Measurements from ENCODE around the gene ADARB2.

The ADARB2 gene

DNA sequence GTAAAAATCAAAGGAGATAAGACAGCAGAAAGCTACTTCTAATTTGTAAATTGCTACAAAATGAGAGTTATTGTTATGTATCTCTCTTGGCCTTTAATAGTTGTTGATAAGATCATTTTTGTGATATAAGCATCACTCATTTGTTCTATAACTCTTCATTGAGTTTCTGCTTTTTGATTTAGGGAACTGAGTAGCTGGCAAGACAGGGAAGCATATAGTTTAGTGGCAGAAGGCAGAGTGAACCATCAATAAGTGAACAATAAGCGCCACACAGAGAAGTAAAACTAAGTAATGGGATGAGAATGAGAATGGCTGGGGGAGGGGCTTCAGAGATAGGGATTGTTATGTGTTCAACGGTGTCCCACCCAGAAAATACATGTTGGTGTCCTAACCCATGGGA is 245.4 kb downstream of the ADARB2 start:
- Histone ChIP-seq H3K4me3 (ENCODE audit: low read depth in 1 of 2, low read length in 2 of 2) (no peak overlapping the region), H3K4me1 (ENCODE audit: control insufficient read depth in 1 of 2, insufficient read depth in 2 of 2, low read length in 2 of 2) (no peaks in the 10 kb centered on the region), H3K27me3 (ENCODE audit: low read depth, low read length) (no peaks in the 10 kb centered on the region), H3K9me3 (ENCODE audit: control insufficient read depth in 1 of 2, low read length in 2 of 2) (no peaks in the 10 kb centered on the region), H3K36me3 (ENCODE audit: control insufficient read depth in 1 of 2, insufficient read depth in 2 of 2, low read length in 2 of 2) (no peaks in the 10 kb centered on the region), H3K27ac (ENCODE audit: low read length) (no peak overlapping the region)

GRCh38 chr10:1489801-1490200 is 247.5 kb downstream of the ADARB2 start:
- Histone ChIP-seq H3K9me3 (ENCODE audit: control insufficient read depth in 1 of 2, low read length in 2 of 2) (no peaks in the 10 kb centered on the region), H3K4me3 (ENCODE audit: low read depth in 1 of 2, low read length in 2 of 2) (no peak overlapping the region), H3K27ac (ENCODE audit: low read length) (no peak overlapping the region), H3K4me1 (ENCODE audit: control insufficient read depth in 1 of 2, insufficient read depth in 2 of 2, low read length in 2 of 2) (no peaks in the 10 kb centered on the region), H3K27me3 (ENCODE audit: low read depth, low read length) (no peaks in the 10 kb centered on the region), H3K36me3 (ENCODE audit: control insufficient read depth in 1 of 2, insufficient read depth in 2 of 2, low read length in 2 of 2) (no peaks in the 10 kb centered on the region)

DNA sequence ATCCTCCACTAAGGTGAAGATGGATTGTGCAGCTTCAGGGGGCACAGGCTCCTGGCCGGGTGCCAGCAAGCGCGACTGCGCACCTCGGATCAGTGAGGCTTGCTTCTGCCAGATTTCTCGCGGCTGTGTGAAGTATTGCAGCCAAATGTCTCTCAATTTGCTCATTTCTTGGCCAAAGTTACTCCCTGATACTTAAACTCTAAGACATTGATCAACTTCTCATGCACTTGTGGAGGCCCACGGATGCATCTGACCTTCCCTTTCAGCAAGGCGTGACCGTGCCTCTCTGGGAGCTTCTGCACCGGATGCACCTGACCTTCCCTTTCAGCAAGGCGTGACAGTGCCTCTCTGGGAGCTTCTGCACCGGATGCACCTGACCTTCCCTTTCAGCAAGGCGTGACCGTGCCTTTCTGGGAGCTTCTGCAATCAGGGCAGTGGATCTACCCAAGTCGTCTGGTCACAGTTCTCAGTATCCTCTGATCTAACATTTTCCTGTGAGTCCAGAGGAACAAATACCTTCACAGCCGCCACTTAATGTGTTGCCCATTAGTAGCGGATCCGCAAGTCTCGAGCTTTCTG is 248.3 kb downstream of the ADARB2 start:
- Histone ChIP-seq H3K36me3 (ENCODE audit: control insufficient read depth in 1 of 2, insufficient read depth in 2 of 2, low read length in 2 of 2) (no peaks in the 10 kb centered on the region), H3K4me1 (ENCODE audit: control insufficient read depth in 1 of 2, insufficient read depth in 2 of 2, low read length in 2 of 2) (no peaks in the 10 kb centered on the region), H3K27me3 (ENCODE audit: low read depth, low read length) (no peaks in the 10 kb centered on the region), H3K4me3 (ENCODE audit: low read depth in 1 of 2, low read length in 2 of 2) (no peak overlapping the region), H3K9me3 (ENCODE audit: control insufficient read depth in 1 of 2, low read length in 2 of 2) (no peaks in the 10 kb centered on the region), H3K27ac (ENCODE audit: low read length) (no peak overlapping the region)

DNA sequence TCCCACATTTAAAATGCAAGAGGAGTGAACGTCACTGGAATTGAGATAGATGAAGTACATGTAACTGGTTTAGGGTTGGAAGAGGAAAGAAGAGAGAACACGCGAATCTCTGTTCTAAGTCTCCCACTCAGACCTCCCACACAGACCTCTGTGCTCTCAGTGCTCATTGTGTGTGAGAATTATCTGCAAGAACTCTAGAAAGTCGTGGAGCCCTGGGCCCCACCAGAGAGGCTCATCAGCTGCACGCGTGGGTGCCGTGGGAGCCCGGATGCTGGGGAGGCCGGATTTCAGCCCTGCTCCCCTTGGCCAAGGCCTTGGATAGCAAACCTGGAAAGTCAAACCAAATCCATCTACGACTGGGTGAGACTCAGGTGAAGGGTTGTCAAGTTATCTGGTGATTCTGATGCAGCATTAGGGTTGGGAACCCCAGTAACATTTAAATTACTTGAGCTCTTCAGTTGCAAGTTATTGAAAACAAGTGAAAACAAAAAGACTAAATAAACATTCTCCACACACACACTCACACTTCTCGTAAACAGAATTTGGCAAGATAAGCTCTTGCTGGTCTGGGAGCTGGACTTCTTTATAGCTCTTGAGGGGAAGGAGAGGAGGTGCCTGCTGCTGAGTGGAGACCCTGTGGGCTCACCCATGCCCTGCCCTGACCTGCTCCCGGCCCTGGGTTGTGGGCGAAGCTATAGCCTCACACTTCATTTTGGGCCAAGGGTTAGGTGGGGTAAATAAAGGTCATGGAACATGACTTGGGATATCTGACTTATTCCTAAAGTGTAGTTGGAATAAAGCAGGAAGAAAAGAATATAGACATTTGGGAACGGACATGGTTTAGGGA is 250.3 kb downstream of the ADARB2 start:
- Histone ChIP-seq H3K4me3 (ENCODE audit: low read depth in 1 of 2, low read length in 2 of 2) (no peak overlapping the region), H3K27ac (ENCODE audit: low read length) (no peak overlapping the region), H3K27me3 (ENCODE audit: low read depth, low read length) (no peaks in the 10 kb centered on the region), H3K9me3 (ENCODE audit: control insufficient read depth in 1 of 2, low read length in 2 of 2) (no peaks in the 10 kb centered on the region), H3K36me3 (ENCODE audit: control insufficient read depth in 1 of 2, insufficient read depth in 2 of 2, low read length in 2 of 2) (no peaks in the 10 kb centered on the region), H3K4me1 (ENCODE audit: control insufficient read depth in 1 of 2, insufficient read depth in 2 of 2, low read length in 2 of 2) (no peaks in the 10 kb centered on the region)

- Histone ChIP-seq H3K4me1 (ENCODE audit: control insufficient read depth in 1 of 2, insufficient read depth in 2 of 2, low read length in 2 of 2) (no peaks in the 10 kb centered on the region), H3K36me3 (ENCODE audit: control insufficient read depth in 1 of 2, insufficient read depth in 2 of 2, low read length in 2 of 2) (no peaks in the 10 kb centered on the region), H3K27ac (ENCODE audit: low read length) (no peak overlapping the region), H3K9me3 (ENCODE audit: control insufficient read depth in 1 of 2, low read length in 2 of 2) (no peaks in the 10 kb centered on the region), H3K27me3 (ENCODE audit: low read depth, low read length) (no peaks in the 10 kb centered on the region), H3K4me3 (ENCODE audit: low read depth in 1 of 2, low read length in 2 of 2) (no peak overlapping the region)
Observed at GRCh38 chr10:1485357-1485756, 252.0 kb downstream of the ADARB2 start.

GRCh38 chr10:1483826-1484225 is 253.5 kb downstream of the ADARB2 start:
- Histone ChIP-seq H3K4me3 (ENCODE audit: low read depth in 1 of 2, low read length in 2 of 2) (no peak overlapping the region), H3K36me3 (ENCODE audit: control insufficient read depth in 1 of 2, insufficient read depth in 2 of 2, low read length in 2 of 2) (no peaks in the 10 kb centered on the region), H3K27ac (ENCODE audit: low read length) (no peak overlapping the region), H3K9me3 (ENCODE audit: control insufficient read depth in 1 of 2, low read length in 2 of 2) (no peaks in the 10 kb centered on the region), H3K27me3 (ENCODE audit: low read depth, low read length) (no peaks in the 10 kb centered on the region), H3K4me1 (ENCODE audit: control insufficient read depth in 1 of 2, insufficient read depth in 2 of 2, low read length in 2 of 2) (no peaks in the 10 kb centered on the region)

GRCh38 chr10:1483246-1483645 is 254.1 kb downstream of the ADARB2 start:
- no peaks in the 10 kb centered on the region for H3K27me3 ChIP-seq (ENCODE audit: low read depth, low read length)
- H3K36me3 ChIP-seq (ENCODE audit: control insufficient read depth in 1 of 2, insufficient read depth in 2 of 2, low read length in 2 of 2): no peaks in the 10 kb centered on the region
- no peak overlapping the region for H3K4me3 ChIP-seq (ENCODE audit: low read depth in 1 of 2, low read length in 2 of 2)
- H3K27ac ChIP-seq (ENCODE audit: low read length): no peak overlapping the region
- no peaks in the 10 kb centered on the region for H3K4me1 ChIP-seq (ENCODE audit: control insufficient read depth in 1 of 2, insufficient read depth in 2 of 2, low read length in 2 of 2)
- H3K9me3 ChIP-seq (ENCODE audit: control insufficient read depth in 1 of 2, low read length in 2 of 2): no peaks in the 10 kb centered on the region

GRCh38 chr10:1477578-1477977 is 259.7 kb downstream of the ADARB2 start:
- no peaks in the 10 kb centered on the region for H3K36me3 ChIP-seq (ENCODE audit: control insufficient read depth in 1 of 2, insufficient read depth in 2 of 2, low read length in 2 of 2)
- no peaks in the 10 kb centered on the region for H3K4me1 ChIP-seq (ENCODE audit: control insufficient read depth in 1 of 2, insufficient read depth in 2 of 2, low read length in 2 of 2)
- H3K27ac ChIP-seq (ENCODE audit: low read length): no peak overlapping the region
- no peaks in the 10 kb centered on the region for H3K9me3 ChIP-seq (ENCODE audit: control insufficient read depth in 1 of 2, low read length in 2 of 2)
- H3K27me3 ChIP-seq (ENCODE audit: low read depth, low read length): no peaks in the 10 kb centered on the region
- no peak overlapping the region for H3K4me3 ChIP-seq (ENCODE audit: low read depth in 1 of 2, low read length in 2 of 2)

GRCh38 chr10:1476455-1476803 is 260.9 kb downstream of the ADARB2 start:
- Histone ChIP-seq H3K4me1 (ENCODE audit: control insufficient read depth in 1 of 2, insufficient read depth in 2 of 2, low read length in 2 of 2) (no peaks in the 10 kb centered on the region), H3K27me3 (ENCODE audit: low read depth, low read length) (no peaks in the 10 kb centered on the region), H3K27ac (ENCODE audit: low read length) (no peak overlapping the region), H3K36me3 (ENCODE audit: control insufficient read depth in 1 of 2, insufficient read depth in 2 of 2, low read length in 2 of 2) (no peaks in the 10 kb centered on the region), H3K9me3 (ENCODE audit: control insufficient read depth in 1 of 2, low read length in 2 of 2) (no peaks in the 10 kb centered on the region), H3K4me3 (ENCODE audit: low read depth in 1 of 2, low read length in 2 of 2) (no peak overlapping the region)

GRCh38 chr10:1475771-1476454 is 261.4 kb downstream of the ADARB2 start:
- no peaks in the 10 kb centered on the region for H3K4me1 ChIP-seq (ENCODE audit: control insufficient read depth in 1 of 2, insufficient read depth in 2 of 2, low read length in 2 of 2)
- H3K27ac ChIP-seq (ENCODE audit: low read length): no peak overlapping the region
- no peak overlapping the region for H3K4me3 ChIP-seq (ENCODE audit: low read depth in 1 of 2, low read length in 2 of 2)
- no peaks in the 10 kb centered on the region for H3K36me3 ChIP-seq (ENCODE audit: control insufficient read depth in 1 of 2, insufficient read depth in 2 of 2, low read length in 2 of 2)
- H3K27me3 ChIP-seq (ENCODE audit: low read depth, low read length): no peaks in the 10 kb centered on the region
- no peaks in the 10 kb centered on the region for H3K9me3 ChIP-seq (ENCODE audit: control insufficient read depth in 1 of 2, low read length in 2 of 2)

DNA sequence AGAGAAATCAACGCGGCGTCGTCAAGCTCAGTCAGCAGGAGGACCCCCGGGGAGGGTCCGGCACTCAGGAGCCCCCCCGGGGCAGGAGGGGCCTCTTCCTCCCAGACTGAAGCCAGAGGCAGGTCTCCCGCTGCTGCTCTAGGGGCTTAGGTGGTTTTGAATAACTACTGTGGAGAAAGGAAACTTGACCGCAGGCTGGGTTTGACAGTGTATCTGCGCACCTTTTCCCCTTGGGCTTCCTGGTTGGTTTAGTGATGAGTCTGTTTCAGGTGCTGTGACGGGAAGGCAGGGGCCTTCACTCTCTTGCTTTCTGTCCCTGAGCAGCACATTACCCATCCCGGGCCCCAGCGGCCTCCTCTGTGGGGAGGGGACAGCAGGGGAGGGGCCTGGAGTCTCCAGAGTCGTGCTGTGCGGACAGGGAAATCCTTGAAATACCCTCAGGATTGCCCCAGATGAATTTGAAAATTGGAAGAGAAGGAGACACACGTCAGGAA is 262.2 kb downstream of the ADARB2 start:
- Histone ChIP-seq H3K9me3 (ENCODE audit: control insufficient read depth in 1 of 2, low read length in 2 of 2) (no peaks in the 10 kb centered on the region), H3K27me3 (ENCODE audit: low read depth, low read length) (no peaks in the 10 kb centered on the region), H3K4me1 (ENCODE audit: control insufficient read depth in 1 of 2, insufficient read depth in 2 of 2, low read length in 2 of 2) (no peaks in the 10 kb centered on the region), H3K4me3 (ENCODE audit: low read depth in 1 of 2, low read length in 2 of 2) (no peak overlapping the region), H3K36me3 (ENCODE audit: control insufficient read depth in 1 of 2, insufficient read depth in 2 of 2, low read length in 2 of 2) (no peaks in the 10 kb centered on the region), H3K27ac (ENCODE audit: low read length) (no peak overlapping the region)

All from muscle layer of duodenum (tissue), 2 donors.